Fibroblast of the conjunctiva (primary cell): ENCODE results near the gene TEKT5.

Experiments used
- DNase-seq: peaks from one replicate; pipeline ENCODE4 v3.0.0-alpha.2; 2010; ENCODE audit warnings: low read depth

Gene TEKT5

DNA sequence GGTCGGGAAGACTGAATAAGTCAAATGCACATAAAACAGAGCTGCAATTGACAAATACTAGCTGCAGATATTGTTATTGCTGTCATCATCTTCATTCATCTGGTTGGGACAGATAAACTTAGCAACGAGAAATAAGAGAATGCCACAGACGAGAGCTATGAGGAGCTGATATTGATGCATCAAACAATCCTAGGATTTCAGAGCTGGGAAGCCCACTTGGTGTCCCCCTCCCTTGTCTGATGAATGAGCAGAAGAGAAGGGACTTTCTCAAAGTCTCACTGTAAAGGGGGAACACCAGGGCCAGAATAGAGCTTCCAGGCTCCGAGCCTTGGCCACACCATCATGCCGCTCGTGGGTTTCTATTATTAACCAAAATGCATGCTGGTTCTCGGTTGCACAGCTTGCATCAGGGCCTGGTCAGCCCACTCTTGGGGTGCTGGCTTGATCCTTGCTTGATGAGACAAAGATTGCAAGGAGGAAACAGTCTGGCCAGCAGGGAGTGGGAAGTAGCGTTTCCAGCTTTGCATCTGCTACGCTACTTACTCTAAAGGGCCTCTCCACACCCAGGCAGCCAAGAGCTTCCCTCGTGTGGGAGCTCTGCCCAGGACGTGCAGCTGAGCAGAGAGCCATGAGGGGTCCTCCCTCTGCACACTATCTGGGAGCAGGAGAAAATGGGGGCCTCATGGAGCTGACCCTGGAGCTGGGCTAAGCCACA, 85.9 kb downstream of the TEKT5 start:
- no peak for DNase-seq

DNA sequence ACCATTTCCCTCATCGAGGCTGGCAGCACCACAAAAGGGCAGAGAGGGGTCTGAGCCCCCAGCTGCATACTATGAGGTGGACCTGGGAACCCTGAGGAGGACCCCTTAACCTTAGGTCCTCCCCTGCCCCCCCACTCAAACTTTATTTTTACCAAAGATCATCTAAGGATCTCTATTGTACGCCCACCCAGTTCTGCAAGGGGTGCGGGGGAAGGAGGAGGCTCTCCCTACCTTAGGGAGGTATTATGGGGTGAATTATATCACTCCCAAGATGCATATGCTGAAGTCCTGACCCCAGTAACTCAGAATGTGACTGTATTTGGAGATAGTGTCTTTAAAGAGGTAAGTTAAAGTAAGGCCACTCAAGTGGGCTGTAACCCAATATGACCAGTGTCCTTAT, 87.6 kb downstream of the TEKT5 start:
- DNase-seq: no peak

- no peak for DNase-seq
Observed at GRCh38 chr16:10606607-10607006, 88.1 kb downstream of the TEKT5 start.

- DNase-seq: no peak
Observed at GRCh38 chr16:10605636-10606035, 89.1 kb downstream of the TEKT5 start.

GRCh38 chr16:10601444-10602408, 93.0 kb downstream of the TEKT5 start:
- no peak for DNase-seq

DNA sequence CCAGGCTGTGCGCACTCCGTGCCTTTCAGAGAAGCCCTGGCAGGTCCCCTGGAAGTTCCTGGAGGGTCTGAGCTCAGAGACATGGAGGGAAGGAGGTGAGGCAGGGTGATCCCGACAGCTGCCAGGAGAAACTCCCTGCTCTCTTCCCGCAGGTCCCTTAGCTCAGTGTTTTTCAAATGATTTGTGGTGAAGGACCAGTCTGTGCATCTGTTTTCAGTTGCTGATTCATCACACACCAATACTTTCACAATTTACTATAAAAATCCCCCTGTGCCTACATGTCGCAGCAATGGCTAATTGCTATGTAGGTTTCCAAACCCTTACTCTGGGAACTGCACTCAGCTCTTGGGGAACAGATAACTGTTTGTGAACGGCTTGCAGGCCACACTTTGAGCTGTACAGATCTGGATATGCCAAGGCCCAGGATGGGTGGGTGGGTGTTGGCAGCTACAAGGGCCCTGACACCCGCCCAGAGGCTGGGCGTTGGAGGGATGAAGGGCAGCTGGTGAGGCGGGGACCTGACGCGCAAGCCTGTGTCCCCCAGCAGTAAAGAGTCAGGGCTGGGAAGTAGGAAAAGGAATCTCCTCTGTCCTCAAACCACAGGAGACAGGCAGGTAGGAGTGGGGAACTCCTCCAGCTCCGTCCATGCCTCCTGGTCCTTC, 93.8 kb downstream of the TEKT5 start:
- DNase-seq: no peak

GRCh38 chr16:10599626-10600025, 95.1 kb downstream of the TEKT5 start:
- DNase-seq: no peak

DNA sequence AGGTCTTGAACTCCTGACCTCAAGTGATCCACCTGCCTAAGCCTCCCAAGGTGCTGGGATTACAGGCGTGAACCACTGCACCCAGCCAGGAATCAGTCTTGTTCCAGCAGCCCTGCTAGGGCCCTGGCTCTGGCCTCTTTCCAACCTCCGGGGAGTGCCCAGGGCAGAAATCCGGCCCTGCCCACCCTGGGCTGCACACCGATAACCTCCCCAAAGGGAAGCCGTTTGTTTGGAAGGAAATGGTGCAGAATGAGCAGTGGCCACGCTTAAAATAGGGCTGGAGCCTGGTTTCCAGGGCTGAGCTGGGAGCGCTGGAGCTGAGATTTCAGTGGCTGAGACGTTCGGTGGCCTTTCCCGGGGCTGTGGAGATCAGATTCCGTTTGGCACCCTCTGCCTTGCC, 96.6 kb downstream of the TEKT5 start:
- DNase-seq: no peak

- no peak for DNase-seq
Observed at GRCh38 chr16:10597187-10597601, 97.5 kb downstream of the TEKT5 start.

GRCh38 chr16:10594312-10594950, 100.3 kb downstream of the TEKT5 start:
- DNase-seq: no peak

DNA sequence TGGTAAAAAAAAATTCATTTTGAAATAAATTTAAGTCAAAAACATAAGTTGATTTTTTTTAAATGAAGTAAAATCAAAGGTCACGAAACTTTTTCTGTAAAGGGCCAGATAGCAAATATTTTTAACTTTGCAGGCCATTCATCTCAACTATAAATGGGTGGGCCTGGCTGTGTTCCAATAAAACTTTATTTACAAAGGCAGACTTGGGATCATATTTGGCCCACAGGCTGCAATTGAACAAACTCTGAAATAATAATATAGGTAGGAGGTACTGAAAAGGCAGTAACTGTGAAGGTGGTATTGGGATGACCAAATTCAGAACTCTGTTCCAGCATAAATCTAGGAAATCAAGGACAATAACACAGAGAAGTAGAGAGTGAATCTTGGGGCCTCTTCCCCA, 102.1 kb downstream of the TEKT5 start:
- DNase-seq: no peak

DNA sequence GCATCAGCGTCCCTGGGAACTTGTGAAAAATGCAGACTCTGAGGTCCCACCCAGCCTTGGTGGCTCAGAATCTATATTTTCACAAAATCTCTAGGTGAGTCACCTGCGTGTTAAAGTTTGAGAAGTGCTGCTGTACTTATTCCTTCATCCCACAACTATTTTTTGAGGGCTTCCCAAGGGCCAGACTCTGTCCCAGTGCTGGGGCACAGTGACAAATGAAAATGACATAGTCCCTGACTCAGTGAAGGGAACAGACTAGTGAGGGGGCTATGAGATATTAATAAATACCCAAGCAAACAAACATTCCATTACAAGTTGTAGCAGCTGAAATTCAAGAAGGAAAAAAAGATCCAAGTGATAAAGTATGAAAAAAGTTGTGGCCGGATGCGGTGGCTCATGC, 104.4 kb downstream of the TEKT5 start:
- no peak for DNase-seq

DNA sequence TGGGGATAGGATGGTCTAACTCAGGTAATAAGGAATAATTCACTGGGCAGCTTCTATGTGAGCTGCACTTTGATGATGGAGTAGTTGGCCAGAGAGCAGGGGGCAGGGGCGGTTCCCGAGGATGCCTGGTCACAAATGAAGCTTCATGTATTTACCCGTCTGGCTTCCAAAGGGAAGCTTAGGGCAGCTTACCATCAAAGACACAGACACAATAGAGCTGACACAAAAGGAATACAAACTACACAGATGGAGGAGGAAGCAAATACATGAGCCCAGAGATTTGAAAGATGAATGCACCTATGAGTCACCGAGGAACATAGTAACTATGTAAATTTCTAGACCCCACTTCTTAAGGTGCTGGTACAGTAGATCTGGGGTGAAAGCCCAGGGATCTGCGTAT, 105.6 kb downstream of the TEKT5 start:
- DNase-seq: no peak

DNA sequence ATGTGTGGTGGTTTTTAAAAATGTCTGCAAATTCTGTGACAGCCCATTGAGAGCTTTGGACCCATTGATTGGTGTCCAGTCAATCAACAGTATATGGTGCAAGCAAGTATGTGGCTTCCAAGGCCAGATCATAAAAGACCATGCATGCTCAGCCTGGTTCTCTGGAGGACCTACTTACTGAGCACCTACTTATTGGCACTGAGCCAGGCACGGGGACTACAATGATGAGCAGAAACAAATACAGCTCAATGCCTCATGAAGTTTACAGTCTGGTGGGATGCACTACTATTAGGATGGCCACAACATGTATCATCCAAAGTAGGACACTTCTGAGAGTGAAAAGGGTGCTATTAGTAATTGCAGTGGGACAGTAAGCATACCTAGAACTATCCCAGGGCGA, 107.1 kb downstream of the TEKT5 start:
- DNase-seq: no peak

DNA sequence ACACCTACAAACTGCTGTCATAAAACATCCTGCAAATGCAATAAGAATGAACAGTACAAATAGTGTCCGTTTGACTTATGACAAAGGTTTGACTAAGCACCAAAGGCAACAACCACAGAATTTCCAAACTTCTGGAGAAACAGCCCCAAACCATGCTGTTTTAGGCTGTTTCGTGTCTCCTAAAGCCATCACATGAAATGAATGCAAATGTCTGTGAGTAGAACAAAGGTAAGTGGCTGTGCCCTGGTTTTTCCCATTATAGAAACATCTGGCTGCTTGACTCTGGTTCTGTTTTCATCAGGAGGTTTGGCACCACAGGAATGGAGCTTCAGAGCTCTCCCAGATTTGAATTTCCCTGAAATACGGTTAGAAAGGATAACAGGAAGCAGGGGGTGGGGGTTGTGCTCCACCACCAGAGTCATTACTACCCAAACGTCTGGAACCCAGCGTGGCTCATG, 109.7 kb downstream of the TEKT5 start:
- no peak for DNase-seq

DNA sequence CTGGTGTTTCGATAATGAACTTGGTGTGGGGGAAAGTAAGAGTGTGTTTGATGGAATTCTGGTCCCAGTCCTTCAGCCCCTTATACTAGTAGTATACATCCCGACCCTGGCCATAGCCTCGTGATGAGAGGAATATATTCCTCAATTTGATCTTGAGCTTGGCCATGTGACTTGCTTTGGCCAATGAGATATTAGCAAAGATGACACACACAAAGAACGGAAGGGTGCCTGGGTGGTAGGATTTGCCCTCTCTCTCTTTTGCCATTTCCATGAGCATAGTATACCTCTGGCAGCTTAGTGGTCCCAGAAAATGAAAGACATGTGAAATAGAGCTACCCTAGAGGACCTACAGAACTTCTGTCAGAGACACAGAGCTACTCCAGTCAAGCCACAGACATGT, 111.5 kb downstream of the TEKT5 start:
- no peak for DNase-seq

GRCh38 chr16:10581507-10581906, 113.2 kb downstream of the TEKT5 start:
- no peak for DNase-seq

DNA sequence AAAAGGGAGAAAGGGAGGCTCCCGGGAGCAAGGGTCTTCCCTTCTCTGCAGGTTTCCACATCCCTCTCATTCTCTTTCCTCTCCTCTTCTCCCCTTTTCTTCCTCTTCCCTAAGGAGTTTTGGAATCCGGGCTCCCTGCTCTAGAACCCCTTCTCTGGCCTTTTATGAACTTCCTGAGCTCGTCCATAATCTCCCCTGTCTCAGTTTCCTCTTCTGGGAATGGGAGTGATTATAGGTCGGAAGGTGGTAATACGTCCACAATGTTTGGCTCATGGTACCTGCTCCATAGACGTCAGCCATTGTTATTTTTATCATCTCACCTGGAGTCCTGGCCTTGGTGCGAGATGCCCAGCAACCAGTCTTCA, 113.9 kb downstream of the TEKT5 start:
- no peak for DNase-seq

DNA sequence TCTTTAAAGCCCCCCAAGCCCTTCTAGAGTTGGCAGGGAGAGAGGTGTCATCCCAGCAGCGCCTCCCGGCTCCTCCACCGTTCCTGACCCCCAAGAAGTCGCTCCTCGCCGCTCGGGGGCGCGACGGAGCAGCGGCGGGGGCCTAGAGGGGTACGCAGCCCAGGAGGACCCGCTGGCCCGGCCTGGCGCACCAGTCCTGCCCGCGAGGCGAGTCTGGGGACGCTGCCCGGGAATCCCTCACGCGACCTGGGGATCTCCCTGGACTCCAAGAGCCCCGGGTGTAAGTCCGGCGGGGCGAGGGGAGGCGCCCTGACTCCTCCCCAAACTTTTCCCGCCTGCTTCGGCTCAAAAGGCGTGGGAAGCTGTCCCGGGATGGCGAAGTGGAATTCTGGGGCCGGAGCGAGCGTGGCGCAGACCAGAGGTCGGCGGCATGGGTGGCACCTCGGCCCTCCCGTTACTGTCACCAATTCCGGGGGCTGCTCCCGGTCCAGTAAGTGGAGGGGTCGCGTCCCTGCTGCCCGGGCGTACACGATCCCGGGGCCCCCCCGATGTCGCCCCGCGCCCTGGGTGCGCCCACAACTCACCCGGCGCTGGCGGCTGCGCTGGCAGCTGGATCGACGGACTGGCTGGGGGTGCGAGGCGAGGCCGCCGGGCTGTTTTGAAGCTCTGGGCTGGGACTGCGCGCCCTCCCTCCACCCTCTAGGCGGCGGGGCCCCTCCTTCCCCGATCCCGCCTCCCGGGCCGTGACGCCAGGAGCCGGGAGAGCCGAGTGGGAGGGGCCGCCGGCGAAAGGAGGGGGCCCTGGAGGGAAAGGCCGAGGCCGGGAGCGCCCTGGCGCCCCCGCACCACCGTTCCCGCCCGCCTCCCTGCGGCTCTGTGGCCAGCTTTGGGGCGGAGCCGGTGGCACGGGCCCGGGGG, 114.5 kb downstream of the TEKT5 start, which contains the start of gene EMP2:
TSS of gene EMP2 (minus strand) at position 634 of the 918 bp plus-strand sequence. CDS start 32,981 bp downstream, outside the sequence.
- peak; percentile 35 for DNase-seq

- DNase-seq: no peak
Observed at GRCh38 chr16:10579575-10579964, 115.2 kb downstream of the TEKT5 start.
